ENCODE results near the gene ZSCAN16. TPM values are rescaled to one million over a fixed set of nuclear protein-coding genes. Genes with fewer than 3 reads are reported as not detected.

ZSCAN16 gene
- total RNA-seq, 1 experiment from 2014 or later = 5.3 TPM

DNA sequence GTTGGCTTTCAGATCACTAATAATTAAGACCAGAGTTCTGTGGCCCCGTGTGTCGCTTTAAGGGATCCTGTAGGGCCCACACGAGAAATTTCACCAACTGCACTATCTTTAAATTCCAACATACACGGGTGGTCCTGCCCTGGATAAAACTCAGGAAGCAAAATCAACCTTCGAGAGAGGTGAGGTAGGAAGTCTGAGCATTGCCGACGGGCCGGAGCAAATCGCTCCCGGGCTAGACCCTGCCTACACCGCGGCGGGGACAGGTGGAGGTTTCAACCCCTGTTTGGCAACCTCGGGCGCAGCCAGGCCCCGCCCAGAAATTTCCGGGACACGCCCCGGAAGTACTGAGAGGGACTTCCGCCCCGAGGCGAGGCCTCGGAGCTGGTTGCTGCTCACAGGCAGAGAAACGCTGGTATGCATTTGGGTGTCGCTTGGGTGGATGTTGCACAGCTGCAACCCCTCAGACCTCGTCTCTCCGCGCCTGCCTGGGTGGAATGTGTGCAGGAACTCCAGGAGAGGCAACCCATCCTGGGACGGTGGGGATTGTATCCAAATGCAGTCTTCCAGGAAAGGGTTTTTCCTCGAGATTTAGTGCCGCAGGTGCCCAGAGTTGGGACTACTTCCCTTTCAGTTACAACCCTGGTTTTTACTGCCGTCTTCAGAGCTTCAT is 37.1 kb downstream of the ZSCAN16 start:
- no TSS peak for BruUV-seq (replicated peaks)

DNA sequence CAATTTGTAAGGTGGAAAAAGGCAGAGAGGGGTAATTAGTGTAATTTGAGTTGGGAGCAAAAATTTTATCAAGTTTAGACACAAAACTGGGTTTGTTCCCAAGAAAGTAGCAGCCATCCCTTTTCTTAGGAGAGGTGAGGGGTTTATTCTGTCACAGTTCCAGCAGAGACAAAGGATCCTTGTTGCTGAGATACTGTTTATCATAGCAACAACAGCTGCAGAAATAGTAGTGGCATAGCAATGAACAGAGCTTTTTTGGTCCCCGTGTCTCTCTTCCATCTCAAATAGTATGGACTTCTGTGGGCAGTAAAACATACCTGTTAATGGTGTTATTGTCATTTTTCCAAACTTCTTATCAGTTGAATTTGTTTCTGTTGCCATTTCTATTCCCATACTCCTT is 41.2 kb downstream of the ZSCAN16 start:
- DNase-seq (ENCODE audit: low read depth, low spot score) (no peak), ATAC-seq (no peak)
- intact Hi-C loops (cut with micrococcal nuclease; ENCODE audit: unreplicated experiment) = no loop called here
- TF ChIP-seq POLR2AphosphoS5 (IDR thresholded peaks at IDR 0.05; ENCODE audit: low read depth, low read length) (no peak), SIN3A (IDR thresholded peaks at IDR 0.05; ENCODE audit: borderline replicate concordance, insufficient read depth, low read depth, low read length) (no peak), TCF7L2 (IDR thresholded peaks at IDR 0.05; ENCODE audit: low read depth, low read length) (no peak)
- TF ChIP-seq, protein P1, sequence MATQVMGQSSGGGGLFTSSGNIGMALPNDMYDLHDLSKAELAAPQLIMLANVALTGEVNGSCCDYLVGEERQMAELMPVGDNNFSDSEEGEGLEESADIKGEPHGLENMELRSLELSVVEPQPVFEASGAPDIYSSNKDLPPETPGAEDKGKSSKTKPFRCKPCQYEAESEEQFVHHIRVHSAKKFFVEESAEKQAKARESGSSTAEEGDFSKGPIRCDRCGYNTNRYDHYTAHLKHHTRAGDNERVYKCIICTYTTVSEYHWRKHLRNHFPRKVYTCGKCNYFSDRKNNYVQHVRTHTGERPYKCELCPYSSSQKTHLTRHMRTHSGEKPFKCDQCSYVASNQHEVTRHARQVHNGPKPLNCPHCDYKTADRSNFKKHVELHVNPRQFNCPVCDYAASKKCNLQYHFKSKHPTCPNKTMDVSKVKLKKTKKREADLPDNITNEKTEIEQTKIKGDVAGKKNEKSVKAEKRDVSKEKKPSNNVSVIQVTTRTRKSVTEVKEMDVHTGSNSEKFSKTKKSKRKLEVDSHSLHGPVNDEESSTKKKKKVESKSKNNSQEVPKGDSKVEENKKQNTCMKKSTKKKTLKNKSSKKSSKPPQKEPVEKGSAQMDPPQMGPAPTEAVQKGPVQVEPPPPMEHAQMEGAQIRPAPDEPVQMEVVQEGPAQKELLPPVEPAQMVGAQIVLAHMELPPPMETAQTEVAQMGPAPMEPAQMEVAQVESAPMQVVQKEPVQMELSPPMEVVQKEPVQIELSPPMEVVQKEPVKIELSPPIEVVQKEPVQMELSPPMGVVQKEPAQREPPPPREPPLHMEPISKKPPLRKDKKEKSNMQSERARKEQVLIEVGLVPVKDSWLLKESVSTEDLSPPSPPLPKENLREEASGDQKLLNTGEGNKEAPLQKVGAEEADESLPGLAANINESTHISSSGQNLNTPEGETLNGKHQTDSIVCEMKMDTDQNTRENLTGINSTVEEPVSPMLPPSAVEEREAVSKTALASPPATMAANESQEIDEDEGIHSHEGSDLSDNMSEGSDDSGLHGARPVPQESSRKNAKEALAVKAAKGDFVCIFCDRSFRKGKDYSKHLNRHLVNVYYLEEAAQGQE (IDR thresholded peaks at IDR 0.05; ENCODE audit: insufficient read depth in 1 of 2, low read depth in 2 of 2, low read length in 1 of 2) = no peak
- TF ChIP-seq, protein P2, sequence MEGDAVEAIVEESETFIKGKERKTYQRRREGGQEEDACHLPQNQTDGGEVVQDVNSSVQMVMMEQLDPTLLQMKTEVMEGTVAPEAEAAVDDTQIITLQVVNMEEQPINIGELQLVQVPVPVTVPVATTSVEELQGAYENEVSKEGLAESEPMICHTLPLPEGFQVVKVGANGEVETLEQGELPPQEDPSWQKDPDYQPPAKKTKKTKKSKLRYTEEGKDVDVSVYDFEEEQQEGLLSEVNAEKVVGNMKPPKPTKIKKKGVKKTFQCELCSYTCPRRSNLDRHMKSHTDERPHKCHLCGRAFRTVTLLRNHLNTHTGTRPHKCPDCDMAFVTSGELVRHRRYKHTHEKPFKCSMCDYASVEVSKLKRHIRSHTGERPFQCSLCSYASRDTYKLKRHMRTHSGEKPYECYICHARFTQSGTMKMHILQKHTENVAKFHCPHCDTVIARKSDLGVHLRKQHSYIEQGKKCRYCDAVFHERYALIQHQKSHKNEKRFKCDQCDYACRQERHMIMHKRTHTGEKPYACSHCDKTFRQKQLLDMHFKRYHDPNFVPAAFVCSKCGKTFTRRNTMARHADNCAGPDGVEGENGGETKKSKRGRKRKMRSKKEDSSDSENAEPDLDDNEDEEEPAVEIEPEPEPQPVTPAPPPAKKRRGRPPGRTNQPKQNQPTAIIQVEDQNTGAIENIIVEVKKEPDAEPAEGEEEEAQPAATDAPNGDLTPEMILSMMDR (IDR thresholded peaks at IDR 0.05) = no peak
- POLR2A ChIA-PET = no interaction called here
- no peak overlapping the region for H3K4me3 ChIP-seq (ENCODE audit: low read depth in 2 of 2, low read length in 2 of 2)
- CTCF ChIA-PET = no interaction called here
- H3K4me1 ChIP-seq (ENCODE audit: control insufficient read depth, insufficient read depth, low read length) = no peaks in the 10 kb centered on the region
- no peaks in the 10 kb centered on the region for H3K27me3 ChIP-seq (ENCODE audit: control insufficient read depth, insufficient read depth, low read length)
- in situ Hi-C loops (cut with HindIII; ENCODE audit: low pct_unique_long_range_greater_than_20kb, low sequenced_read_pairs) = no loop called here
- H3K9me3 ChIP-seq (ENCODE audit: control insufficient read depth, insufficient read depth, low read depth, low read length) = no peaks in the 10 kb centered on the region
- H3K27ac ChIP-seq (ENCODE audit: low read length) = no peak overlapping the region
- BruUV-seq (replicated peaks) = no TSS peak
- H3K36me3 ChIP-seq (ENCODE audit: control insufficient read depth, insufficient read depth, low read length) = no peaks in the 10 kb centered on the region

More for the DNA sequence above, 37.1 kb downstream of the ZSCAN16 start:
- no peaks in the 10 kb centered on the region for H3K9me3 ChIP-seq (ENCODE audit: control insufficient read depth, insufficient read depth, low read depth, low read length)
- DNase-seq (ENCODE audit: low read depth, low spot score) (no peak), ATAC-seq (peak; percentile 84)
- H3K27ac ChIP-seq (ENCODE audit: low read length) = no peak overlapping the region
- intact Hi-C loops (cut with micrococcal nuclease; ENCODE audit: unreplicated experiment) (no loop called here), in situ Hi-C loops (cut with HindIII; ENCODE audit: low pct_unique_long_range_greater_than_20kb, low sequenced_read_pairs) (no loop called here)
- POLR2A ChIA-PET = no interaction called here
- H3K4me1 ChIP-seq (ENCODE audit: control insufficient read depth, insufficient read depth, low read length) = no peaks in the 10 kb centered on the region
- H3K36me3 ChIP-seq (ENCODE audit: control insufficient read depth, insufficient read depth, low read length) = no peaks in the 10 kb centered on the region
- no peaks in the 10 kb centered on the region for H3K27me3 ChIP-seq (ENCODE audit: control insufficient read depth, insufficient read depth, low read length)
- TF ChIP-seq TCF7L2 (IDR thresholded peaks at IDR 0.05; ENCODE audit: low read depth, low read length) (no peak), POLR2AphosphoS5 (IDR thresholded peaks at IDR 0.05; ENCODE audit: low read depth, low read length) (no peak), SIN3A (IDR thresholded peaks at IDR 0.05; ENCODE audit: borderline replicate concordance, insufficient read depth, low read depth, low read length) (no peak)
- TF ChIP-seq, protein P2 (IDR thresholded peaks at IDR 0.05) = no peak
- TF ChIP-seq, protein P1 (IDR thresholded peaks at IDR 0.05; ENCODE audit: insufficient read depth in 1 of 2, low read depth in 2 of 2, low read length in 1 of 2) = no peak
- H3K4me3 ChIP-seq (ENCODE audit: low read depth in 2 of 2, low read length in 2 of 2) = peak overlapping the region; percentile 30 to 51
- CTCF ChIA-PET = no interaction called here
